ENCODE measurements around the gene CCDC15.

GRCh38 chr11:125001849-125002248 is 47.8 kb downstream of the CCDC15 start:
- no peak for TF ChIP-seq CTCF (IDR thresholded peaks at IDR 0.05)
- TF ChIP-seq EP300 (IDR thresholded peaks at IDR 0.05), result no peak
